IPS-15b (cell line): ENCODE measurements around the gene ACYP1.

Source experiments
- H3K27me3 ChIP-seq: one replicate; pipeline ENCODE4 v1.6.1; 2013; ENCODE audit warnings: low read length; ENCODE audit not compliant: control insufficient read depth, insufficient read depth
- H3K36me3 ChIP-seq: one replicate; pipeline ENCODE4 v1.6.1; 2013; ENCODE audit warnings: low read length; ENCODE audit not compliant: control insufficient read depth, insufficient read depth
- H3K4me1 ChIP-seq: one replicate; pipeline ENCODE4 v1.6.1; 2013; ENCODE audit warnings: mild to moderate bottlenecking, low read length; ENCODE audit not compliant: control insufficient read depth, insufficient read depth
- H3K4me3 ChIP-seq: one replicate; pipeline ENCODE4 v1.5.1; 2013; ENCODE audit warnings: low read depth, low read length
- H3K9ac ChIP-seq: one replicate; pipeline ENCODE4 v1.6.1; 2013; ENCODE audit warnings: low read depth, mild to moderate bottlenecking, low read length
- H3K9me3 ChIP-seq: one replicate; pipeline ENCODE4 v1.6.1; 2013; ENCODE audit warnings: mild to moderate bottlenecking, low read length; ENCODE audit not compliant: control insufficient read depth, insufficient read depth

The ACYP1 gene

DNA sequence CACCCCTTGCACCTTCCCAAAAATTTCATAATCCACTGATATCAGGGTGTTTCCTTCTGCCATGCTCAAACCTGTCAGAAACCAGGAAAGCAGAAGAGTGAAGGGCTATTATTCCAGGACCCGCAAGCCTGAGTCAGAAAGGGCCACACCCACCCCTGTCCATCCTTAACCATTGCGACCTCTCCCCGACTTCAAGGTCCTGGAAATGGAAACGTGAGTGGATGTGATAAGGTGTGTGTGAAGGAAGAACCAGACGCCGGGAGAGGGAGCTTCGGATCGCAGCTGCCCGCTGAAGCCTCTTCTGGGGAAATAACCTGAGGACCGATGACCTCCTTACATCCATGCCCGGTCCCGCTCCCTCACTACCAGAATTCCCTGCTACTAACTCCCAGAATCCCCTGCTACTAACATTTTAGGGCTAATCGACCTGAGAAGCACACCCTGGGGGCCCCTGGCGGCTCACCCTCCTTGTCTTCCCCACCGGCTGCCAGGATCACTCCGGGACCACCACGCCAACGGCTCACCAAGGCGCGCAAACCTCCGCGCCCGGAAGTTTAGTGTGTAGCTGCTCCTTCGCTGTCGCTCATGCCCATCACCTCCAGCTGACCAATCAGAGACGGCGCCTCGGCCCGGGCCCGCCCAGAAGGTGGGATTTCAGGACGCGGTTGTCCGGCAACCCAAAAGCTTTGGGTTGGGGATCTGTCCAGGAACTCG lies at the start of gene ACYP1:
TSS of gene ACYP1 (minus strand) at position 534 of the 714 bp plus-strand sequence. CDS start at position 63, 471 bp downstream.
- Histone ChIP-seq H3K9ac (peak within 1 kb of the TSS; percentile 58), H3K4me3 (peak within 1 kb of the TSS; percentile 85), H3K4me1 (no peaks in the 10 kb centered on the region), H3K27me3 (no peaks in the 10 kb centered on the region), H3K36me3 (no peaks in the 10 kb centered on the region), H3K9me3 (no peaks in the 10 kb centered on the region)

DNA sequence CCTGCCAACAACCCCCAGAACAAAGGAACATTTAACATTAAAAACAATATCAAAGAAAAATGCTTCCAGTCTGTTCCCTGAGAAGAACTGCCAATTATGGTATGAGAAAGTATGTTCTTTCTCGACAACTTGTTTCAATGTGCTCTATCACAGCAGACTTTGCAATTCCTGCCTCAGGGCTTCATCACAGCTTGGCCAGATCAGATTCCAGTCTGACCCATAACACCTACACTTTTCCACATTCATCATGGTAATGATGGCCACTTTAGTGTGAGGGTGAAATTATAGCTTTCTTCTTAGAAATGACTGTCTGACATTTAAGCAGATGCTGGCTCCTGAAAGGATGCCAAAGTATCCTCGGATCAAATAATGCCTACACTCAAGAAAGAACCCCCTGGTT lies 46.1 kb upstream of the ACYP1 start:
- Histone ChIP-seq H3K4me3 (no peak overlapping the region), H3K4me1 (no peaks in the 10 kb centered on the region), H3K9me3 (no peaks in the 10 kb centered on the region), H3K9ac (no peak overlapping the region), H3K27me3 (no peaks in the 10 kb centered on the region), H3K36me3 (peaks cover 41% of the 10 kb centered on the region)

DNA sequence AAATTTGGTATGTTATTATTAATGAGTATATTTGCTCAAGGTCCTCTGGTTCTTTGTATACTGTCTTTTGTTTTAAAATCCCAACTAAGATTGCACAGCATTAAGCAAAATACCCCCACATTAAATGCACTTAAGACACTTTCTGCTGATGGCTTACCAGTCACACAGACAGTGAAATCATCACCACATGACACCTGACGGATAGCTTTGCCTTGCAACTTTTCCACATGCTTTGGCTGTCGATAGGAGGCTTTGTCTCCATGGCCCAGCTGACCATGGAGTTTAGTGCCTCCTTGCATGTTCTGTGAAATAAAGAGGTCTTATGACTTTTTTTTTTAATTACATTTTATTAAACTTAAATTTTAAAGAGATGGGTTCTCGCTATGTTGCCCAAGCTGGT lies 43.4 kb upstream of the ACYP1 start:
- H3K36me3 ChIP-seq: peaks cover 39% of the 10 kb centered on the region
- H3K27me3 ChIP-seq: no peaks in the 10 kb centered on the region
- no peaks in the 10 kb centered on the region for H3K4me1 ChIP-seq
- no peak overlapping the region for H3K4me3 ChIP-seq
- no peaks in the 10 kb centered on the region for H3K9me3 ChIP-seq
- no peak overlapping the region for H3K9ac ChIP-seq

DNA sequence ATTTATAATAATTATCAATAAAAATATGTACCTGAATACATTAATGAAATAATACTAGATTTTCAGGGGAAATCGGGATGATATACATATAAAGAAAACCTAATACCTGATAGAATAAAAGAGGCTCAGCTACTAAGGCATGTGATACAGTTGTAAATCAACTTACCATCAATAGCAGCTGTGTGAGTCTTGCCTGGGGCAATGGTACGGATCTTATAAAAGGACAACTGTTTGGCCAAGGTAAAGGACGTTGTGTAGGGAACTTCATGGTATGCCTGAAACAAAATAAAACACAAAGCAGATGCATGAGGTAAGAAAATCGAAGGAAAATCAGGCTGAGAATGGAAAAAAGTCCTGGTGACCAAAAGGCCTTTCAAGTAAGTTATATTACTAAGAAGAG lies 37.7 kb upstream of the ACYP1 start:
- Histone ChIP-seq H3K4me3 (no peak overlapping the region), H3K27me3 (no peaks in the 10 kb centered on the region), H3K9ac (no peak overlapping the region), H3K4me1 (no peaks in the 10 kb centered on the region), H3K36me3 (peaks cover 26% of the 10 kb centered on the region), H3K9me3 (no peaks in the 10 kb centered on the region)

DNA sequence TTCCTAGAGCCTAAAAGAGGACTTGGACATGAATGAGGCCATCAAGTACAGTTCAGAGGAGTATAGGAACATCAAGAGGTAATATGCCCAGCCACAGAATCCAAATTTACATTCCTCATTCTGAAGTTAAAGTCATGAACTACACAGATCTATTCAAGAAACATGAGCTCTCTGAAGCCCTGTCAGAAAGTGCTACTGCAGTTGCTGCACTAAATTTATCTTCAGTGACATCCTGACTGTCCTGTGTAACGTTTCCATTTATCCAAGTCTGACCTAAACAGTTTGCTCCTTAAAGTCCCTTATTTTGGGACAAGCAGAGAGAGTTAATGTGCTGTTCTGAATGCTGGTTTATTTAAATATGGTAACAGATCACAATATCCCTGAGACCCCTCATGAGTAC lies 34.9 kb upstream of the ACYP1 start:
- Histone ChIP-seq H3K9ac (no peak overlapping the region), H3K27me3 (no peaks in the 10 kb centered on the region), H3K9me3 (no peaks in the 10 kb centered on the region), H3K36me3 (peaks cover 17% of the 10 kb centered on the region), H3K4me1 (no peaks in the 10 kb centered on the region), H3K4me3 (no peak overlapping the region)

DNA sequence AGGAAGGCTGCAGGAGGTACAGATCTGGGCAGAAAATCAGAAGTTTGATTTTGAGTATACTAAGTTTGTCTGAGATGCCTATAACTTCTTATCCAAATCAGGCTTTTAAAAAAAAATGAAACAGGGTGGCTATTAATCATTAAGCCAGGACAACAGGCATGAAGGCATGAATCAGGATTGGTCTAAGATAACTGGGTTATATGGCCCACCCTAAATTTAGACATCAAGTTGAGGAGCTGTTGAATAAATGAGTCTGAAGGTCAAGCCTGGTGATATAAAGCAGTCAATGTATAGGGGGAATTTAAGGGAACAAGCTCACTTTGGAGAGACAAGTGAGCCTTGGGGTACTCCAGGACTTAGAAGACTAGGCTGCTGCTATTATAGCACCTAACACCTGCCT lies 34.4 kb upstream of the ACYP1 start:
- peaks cover 17% of the 10 kb centered on the region for H3K36me3 ChIP-seq
- no peak overlapping the region for H3K4me3 ChIP-seq
- H3K27me3 ChIP-seq: no peaks in the 10 kb centered on the region
- H3K9me3 ChIP-seq: no peaks in the 10 kb centered on the region
- H3K9ac ChIP-seq: no peak overlapping the region
- H3K4me1 ChIP-seq: no peaks in the 10 kb centered on the region

DNA sequence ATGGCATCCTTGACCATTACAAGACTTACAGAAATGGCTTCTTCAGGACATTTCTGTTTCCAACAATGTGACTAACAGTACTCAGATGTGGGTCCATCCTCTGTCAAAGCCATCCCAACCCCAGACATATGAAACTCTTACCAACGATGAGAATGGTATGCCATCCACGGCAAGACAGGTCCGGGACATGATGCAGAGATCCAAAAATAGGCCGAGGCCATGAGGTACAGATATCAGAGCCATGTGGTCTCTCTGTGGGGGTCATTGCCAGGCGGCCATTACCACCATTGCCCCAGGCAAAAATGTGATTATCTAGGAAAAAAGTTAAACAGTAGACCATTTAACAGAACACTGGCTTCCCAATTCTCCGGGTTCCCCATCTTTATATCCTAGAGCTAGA lies 33.1 kb upstream of the ACYP1 start:
- peaks cover 3% of the 10 kb centered on the region for H3K4me1 ChIP-seq
- H3K9me3 ChIP-seq: no peaks in the 10 kb centered on the region
- peaks cover 17% of the 10 kb centered on the region for H3K36me3 ChIP-seq
- H3K27me3 ChIP-seq: no peaks in the 10 kb centered on the region
- H3K4me3 ChIP-seq: no peak overlapping the region
- no peak overlapping the region for H3K9ac ChIP-seq

DNA sequence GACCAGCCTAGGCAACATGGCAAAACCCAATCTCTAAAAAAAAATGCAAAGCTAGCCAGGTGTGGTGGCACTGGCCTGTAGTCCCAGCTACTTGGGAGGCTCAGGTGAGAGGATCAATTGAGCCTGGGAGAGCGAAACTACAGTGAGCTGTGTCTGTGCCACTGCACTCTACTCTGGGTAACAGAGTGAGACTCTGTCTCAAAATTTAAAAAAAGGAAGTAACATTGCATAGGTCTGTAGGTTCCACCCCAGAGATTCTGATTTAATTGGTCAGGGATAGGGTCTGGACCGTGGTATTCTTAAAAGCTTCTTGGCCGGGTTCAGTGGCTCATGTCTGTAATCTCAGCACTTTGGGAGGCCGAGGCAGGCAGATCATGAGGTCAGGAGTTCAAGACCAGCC lies 31.9 kb upstream of the ACYP1 start:
- Histone ChIP-seq H3K9ac (no peak overlapping the region), H3K27me3 (no peaks in the 10 kb centered on the region), H3K9me3 (no peaks in the 10 kb centered on the region), H3K4me3 (no peak overlapping the region), H3K36me3 (peaks cover 22% of the 10 kb centered on the region), H3K4me1 (peaks cover 3% of the 10 kb centered on the region)

DNA sequence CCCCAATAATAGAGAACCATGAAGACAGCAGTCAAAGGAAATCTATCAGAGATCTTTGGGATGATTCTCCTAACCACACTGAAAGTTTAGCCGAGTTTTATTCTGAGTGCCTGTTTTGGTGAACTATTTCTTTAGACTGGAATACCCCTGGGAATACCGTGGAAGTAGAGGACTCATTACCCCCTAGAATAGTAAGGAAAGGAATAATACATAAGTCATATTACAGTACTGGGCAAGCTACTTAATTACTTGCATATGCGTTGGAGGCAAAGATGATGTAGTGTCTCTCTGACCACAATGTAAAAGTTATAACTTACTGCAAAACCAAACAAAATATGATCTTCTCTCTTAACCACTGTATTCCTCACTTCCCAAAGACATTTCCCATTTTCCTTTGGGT lies 31.1 kb upstream of the ACYP1 start:
- H3K9ac ChIP-seq: no peak overlapping the region
- peaks cover 3% of the 10 kb centered on the region for H3K4me1 ChIP-seq
- H3K9me3 ChIP-seq: no peaks in the 10 kb centered on the region
- H3K36me3 ChIP-seq: peaks cover 18% of the 10 kb centered on the region
- no peaks in the 10 kb centered on the region for H3K27me3 ChIP-seq
- H3K4me3 ChIP-seq: no peak overlapping the region

DNA sequence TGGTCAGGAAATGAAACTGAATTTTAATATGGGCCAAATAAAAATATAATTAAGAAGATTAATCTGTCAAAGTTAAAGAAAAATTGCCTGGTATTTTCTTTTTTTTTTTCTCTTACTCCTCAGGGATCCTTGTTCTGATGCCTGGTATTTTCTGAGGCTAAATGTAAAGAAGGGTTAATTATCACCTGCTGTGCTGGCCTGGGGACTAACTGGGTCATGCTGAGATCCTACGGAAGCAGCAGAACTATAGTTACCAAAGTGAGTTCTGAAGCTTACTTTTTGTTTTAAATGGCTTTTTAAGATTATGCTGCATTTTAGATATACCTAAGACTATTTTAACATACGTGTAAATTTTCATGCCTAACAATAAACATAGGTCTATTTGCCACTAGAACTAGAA lies 28.9 kb upstream of the ACYP1 start:
- H3K4me3 ChIP-seq: no peak overlapping the region
- H3K9ac ChIP-seq: no peak overlapping the region
- no peaks in the 10 kb centered on the region for H3K27me3 ChIP-seq
- H3K4me1 ChIP-seq: peaks cover 3% of the 10 kb centered on the region
- no peaks in the 10 kb centered on the region for H3K9me3 ChIP-seq
- H3K36me3 ChIP-seq: peaks cover 14% of the 10 kb centered on the region

DNA sequence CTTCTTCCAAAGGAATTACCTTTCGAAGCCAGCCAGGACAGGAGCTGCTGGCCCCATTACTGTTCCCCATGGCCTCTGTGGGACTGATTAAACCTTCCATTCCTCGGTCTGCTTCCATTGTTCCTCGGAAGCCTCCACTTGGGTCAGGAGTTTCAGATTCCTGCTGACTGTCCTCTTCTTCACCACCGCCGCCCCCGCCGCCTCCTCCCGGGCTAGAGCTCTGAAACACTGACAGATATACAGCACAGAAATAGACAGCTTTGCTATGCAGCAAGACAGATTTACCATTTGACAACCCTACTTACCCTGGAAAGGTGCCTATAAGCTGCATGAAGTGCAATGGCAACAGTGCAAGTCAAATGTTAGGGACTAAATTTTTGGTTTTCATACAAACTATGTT lies 27.4 kb upstream of the ACYP1 start:
- no peaks in the 10 kb centered on the region for H3K9me3 ChIP-seq
- H3K27me3 ChIP-seq: no peaks in the 10 kb centered on the region
- no peak overlapping the region for H3K9ac ChIP-seq
- H3K4me1 ChIP-seq: peaks cover 3% of the 10 kb centered on the region
- no peak overlapping the region for H3K4me3 ChIP-seq
- H3K36me3 ChIP-seq: peaks cover 14% of the 10 kb centered on the region

DNA sequence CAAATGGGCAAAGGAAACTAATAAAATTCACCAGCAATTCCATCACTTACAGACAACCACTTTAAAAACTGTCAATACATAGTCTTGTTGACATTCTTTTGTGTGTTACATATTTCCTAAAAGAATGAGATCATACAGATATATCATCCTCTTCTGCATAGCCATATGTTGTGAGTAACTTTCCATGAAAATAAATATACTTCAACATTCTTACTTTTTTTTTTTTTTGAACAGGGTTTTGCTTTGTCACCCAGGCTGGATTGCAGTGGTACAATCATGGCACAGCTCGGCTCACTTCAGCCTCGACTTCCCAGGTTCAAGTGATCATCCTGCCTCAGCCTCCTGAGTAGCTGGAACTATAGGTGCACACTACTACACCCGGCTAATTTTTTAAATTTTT lies 26.5 kb upstream of the ACYP1 start:
- H3K27me3 ChIP-seq: no peaks in the 10 kb centered on the region
- H3K9ac ChIP-seq: no peak overlapping the region
- peaks cover 3% of the 10 kb centered on the region for H3K4me1 ChIP-seq
- peaks cover 18% of the 10 kb centered on the region for H3K36me3 ChIP-seq
- no peaks in the 10 kb centered on the region for H3K9me3 ChIP-seq
- H3K4me3 ChIP-seq: no peak overlapping the region
